SU-DHL-6 (cell line): ENCODE measurements around the gene RHEB.

Source experiments
- H2AFZ ChIP-seq: fragments of 200-600 bp; sonication (generic); 2 replicates; pipeline ENCODE4 v1.6.1; 2014; ENCODE audit warnings: low read depth, mild to moderate bottlenecking, moderate library complexity, mixed read lengths, antibody characterized with exemption, low read length; ENCODE audit not compliant: severe bottlenecking
- H3F3A ChIP-seq: fragments of 200-600 bp; shearing (Covaris generic); 2 replicates; pipeline ENCODE4 v1.6.0; 2016; ENCODE audit warnings: antibody characterized with exemption, mild to moderate bottlenecking; ENCODE audit not compliant: insufficient read depth
- H3K27ac ChIP-seq: fragments of 200-600 bp; sonication (generic); 2 replicates; pipeline ENCODE4 v1.5.1; 2016; ENCODE audit warnings: low read depth, mild to moderate bottlenecking, low read length, moderate library complexity, mixed read lengths
- H3K27me3 ChIP-seq: fragments of 200-600 bp; sonication (generic), shearing (Covaris generic); 2 replicates; pipeline ENCODE4 v1.6.0; 2014; ENCODE audit warnings: mild to moderate bottlenecking, low read length
- H3K36me3 ChIP-seq: fragments of 200-600 bp; sonication (generic); 2 replicates; pipeline ENCODE4 v1.6.1; 2014; ENCODE audit warnings: mild to moderate bottlenecking, low read length, mixed read lengths
- H3K4me2 ChIP-seq: fragments of 300-600, 200-600 bp; shearing (Covaris generic), sonication (generic); 2 replicates; pipeline ENCODE4 v1.6.0; 2014; ENCODE audit warnings: low read length, low read depth, mild to moderate bottlenecking; ENCODE audit not compliant: poor library complexity, severe bottlenecking
- H3K4me3 ChIP-seq: fragments of 200-600 bp; sonication (generic); 2 replicates; pipeline ENCODE4 v1.5.1; 2014; ENCODE audit warnings: antibody characterized with exemption, low read length, mild to moderate bottlenecking, mixed read lengths; ENCODE audit not compliant: insufficient read depth, poor library complexity, severe bottlenecking
- H3K79me2 ChIP-seq: fragments of 200-600 bp; sonication (generic); 2 replicates; pipeline ENCODE4 v1.6.1; 2014; ENCODE audit warnings: mild to moderate bottlenecking, low read length, moderate library complexity; ENCODE audit not compliant: insufficient read depth
- H3K9ac ChIP-seq: fragments of 200-600 bp; sonication (generic); 2 replicates; pipeline ENCODE4 v1.7.0; 2014; ENCODE audit warnings: mild to moderate bottlenecking, low read length
- H3K9me2 ChIP-seq: fragments of 200-600 bp; sonication (generic); replicated peaks from 2 replicates; pipeline ENCODE4 v1.6.1; 2014; ENCODE audit warnings: low read length; ENCODE audit not compliant: insufficient read depth
- H3K9me3 ChIP-seq: fragments of 200-600 bp; sonication (generic); 2 replicates; pipeline ENCODE4 v1.6.1; 2014; ENCODE audit warnings: low read length, mixed read lengths; ENCODE audit not compliant: insufficient read depth
- H4K20me1 ChIP-seq: fragments of 200-600 bp; sonication (generic); 2 replicates; pipeline ENCODE4 v1.6.1; 2014; ENCODE audit warnings: low read depth, mild to moderate bottlenecking, antibody characterized with exemption, low read length, moderate library complexity, mixed read lengths
- CTCF ChIP-seq: fragments of 200-600 bp; sonication (generic); IDR thresholded peaks from one replicate; pipeline ENCODE4 v1.5.1; 2017; ENCODE audit warnings: antibody characterized with exemption, mild to moderate bottlenecking, low read length, moderate library complexity; ENCODE audit not compliant: insufficient read depth, poor library complexity, severe bottlenecking
- EZH2phosphoT487 ChIP-seq: fragments of 200-600 bp; sonication (generic), shearing (Covaris generic); conservative IDR thresholded peaks from 2 replicates; pipeline ENCODE4 v1.6.1; 2018; ENCODE audit warnings: mild to moderate bottlenecking, antibody characterized with exemption, low read length, moderate library complexity, mixed read lengths

RHEB gene

DNA sequence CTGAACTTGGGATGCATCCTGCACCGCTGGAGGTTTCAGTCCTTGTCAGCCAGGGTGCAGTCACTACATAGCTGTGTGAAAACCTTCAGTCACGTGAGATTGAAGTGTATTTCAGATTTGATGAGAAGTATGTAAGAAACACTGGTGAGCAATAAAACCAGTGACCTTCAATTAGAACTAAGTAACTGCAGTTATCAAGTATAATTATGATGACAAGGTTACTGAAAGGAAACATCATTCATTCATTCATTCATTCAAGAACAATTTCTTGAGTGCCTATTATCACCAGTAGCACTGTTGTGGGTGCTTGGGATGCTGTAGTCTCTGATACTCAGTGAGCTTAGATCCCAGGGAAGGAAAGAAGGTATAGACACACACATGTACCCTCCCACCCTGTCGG is 33.6 kb downstream of the RHEB start:
- Histone ChIP-seq H3F3A (no peaks in the 10 kb centered on the region), H3K36me3 (peaks cover 47% of the 10 kb centered on the region), H2AFZ (no peak overlapping the region), H3K27me3 (no peaks in the 10 kb centered on the region), H3K9ac (no peak overlapping the region), H3K4me3 (no peak overlapping the region), H3K79me2 (peaks cover 21% of the 10 kb centered on the region), H3K9me2 (no peaks in the 10 kb centered on the region), H3K27ac (no peak overlapping the region), H4K20me1 (peaks cover 8% of the 10 kb centered on the region; the same call in 1 of the 2 replicates), H3K4me2 (no peak overlapping the region), H3K9me3 (no peaks in the 10 kb centered on the region)
- TF ChIP-seq EZH2phosphoT487: no peak
- TF ChIP-seq CTCF: no peak

DNA sequence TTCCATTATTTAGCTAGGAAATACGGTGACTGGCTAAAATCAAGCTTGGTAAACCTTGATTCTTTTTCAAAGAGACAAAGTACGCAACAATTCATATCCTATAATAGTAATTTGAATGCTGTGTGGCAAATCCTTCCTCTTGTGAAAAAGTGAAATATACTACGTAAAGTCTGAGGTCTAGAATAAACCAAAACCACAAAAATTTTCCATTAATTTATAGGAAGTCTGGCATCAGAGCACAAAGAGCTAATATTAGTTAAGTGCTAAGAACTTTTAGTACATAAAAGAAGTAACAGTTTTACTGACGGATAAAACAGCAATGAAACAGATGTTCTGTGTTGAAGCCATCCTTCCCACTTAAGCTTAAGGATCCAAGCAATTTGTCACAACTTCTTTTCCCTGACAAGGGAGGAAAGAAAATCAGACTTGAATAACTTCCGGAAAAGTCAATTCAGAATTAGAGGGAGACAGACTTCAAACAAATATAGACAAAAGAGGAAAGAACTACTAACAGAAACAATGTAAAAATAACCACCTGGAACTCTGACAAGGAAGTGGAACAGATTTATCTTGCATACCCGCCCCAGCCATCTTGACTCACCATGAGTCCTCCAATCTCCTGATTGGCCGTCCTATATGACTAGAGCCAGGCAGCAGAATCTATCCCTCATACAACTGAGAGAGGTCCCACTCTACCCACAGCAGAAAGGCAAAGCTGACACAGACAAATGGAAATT is 34.6 kb downstream of the RHEB start:
- Histone ChIP-seq H3K4me3 (no peak overlapping the region), H3K9me3 (no peaks in the 10 kb centered on the region), H3K4me2 (no peak overlapping the region), H2AFZ (no peak overlapping the region), H3F3A (no peaks in the 10 kb centered on the region), H3K36me3 (peaks cover 47% of the 10 kb centered on the region), H4K20me1 (peaks cover 5% of the 10 kb centered on the region; the same call in 1 of the 2 replicates), H3K79me2 (peaks cover 13% of the 10 kb centered on the region), H3K27me3 (no peaks in the 10 kb centered on the region), H3K9ac (no peak overlapping the region), H3K27ac (no peak overlapping the region), H3K9me2 (no peaks in the 10 kb centered on the region)
- no peak for TF ChIP-seq EZH2phosphoT487

DNA sequence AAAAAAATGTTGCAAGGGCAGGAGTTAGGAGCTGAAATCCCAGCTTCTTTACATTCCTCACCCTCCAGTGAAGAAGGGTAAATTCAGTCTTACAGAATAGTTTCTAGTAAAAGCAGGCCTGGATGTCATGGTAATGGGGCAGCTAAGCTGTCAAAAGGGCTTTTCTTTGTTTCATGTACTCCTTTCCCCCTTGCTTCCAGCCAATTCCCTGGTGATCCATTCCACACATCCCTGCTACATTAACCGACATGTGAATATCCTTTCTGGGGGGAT is 36.0 kb downstream of the RHEB start:
- H3K36me3 ChIP-seq: peaks cover 41% of the 10 kb centered on the region
- H3K4me2 ChIP-seq: no peak overlapping the region
- no peaks in the 10 kb centered on the region for H3K9me3 ChIP-seq
- H3K79me2 ChIP-seq: peaks cover 21% of the 10 kb centered on the region
- H2AFZ ChIP-seq: no peak overlapping the region
- H3K9ac ChIP-seq: no peak overlapping the region
- no peaks in the 10 kb centered on the region for H3F3A ChIP-seq
- H3K27ac ChIP-seq: no peak overlapping the region
- H3K27me3 ChIP-seq: no peaks in the 10 kb centered on the region
- H3K9me2 ChIP-seq: no peaks in the 10 kb centered on the region
- H4K20me1 ChIP-seq: peaks cover 8% of the 10 kb centered on the region; the same call in 1 of the 2 replicates
- no peak overlapping the region for H3K4me3 ChIP-seq
- TF ChIP-seq CTCF (no peak), EZH2phosphoT487 (no peak)

GRCh38 chr7:151482883-151483710 is 36.6 kb downstream of the RHEB start:
- no peak overlapping the region for H2AFZ ChIP-seq
- H3K9me2 ChIP-seq: no peaks in the 10 kb centered on the region
- TF ChIP-seq CTCF (no peak), EZH2phosphoT487 (no peak)
- no peaks in the 10 kb centered on the region for H3F3A ChIP-seq
- no peaks in the 10 kb centered on the region for H3K27me3 ChIP-seq
- no peak overlapping the region for H3K4me3 ChIP-seq
- peaks cover 41% of the 10 kb centered on the region for H3K36me3 ChIP-seq
- peaks cover 8% of the 10 kb centered on the region; the same call in 1 of the 2 replicates for H4K20me1 ChIP-seq
- no peak overlapping the region for H3K4me2 ChIP-seq
- no peak overlapping the region for H3K27ac ChIP-seq
- H3K9me3 ChIP-seq: no peaks in the 10 kb centered on the region
- no peak overlapping the region for H3K9ac ChIP-seq
- peaks cover 24% of the 10 kb centered on the region for H3K79me2 ChIP-seq
